CD4-positive, alpha-beta memory T cell (primary cell): ENCODE measurements around the gene TMEM126B. TPM values are rescaled to one million over a fixed set of nuclear protein-coding genes. Genes with fewer than 3 reads are reported as not detected.

Experiments used
- polyA plus RNA-seq, 2 donors: library from polyadenylated mRNA; unstranded; fragments of 300-500 nt; fragmentation: Illumina TruSeq; gene quantifications; one replicate each; pipeline ENCODE4 v1.2.3, GENCODE V29; 2021
- total RNA-seq, 2 experiments: library from RNA; stranded (reverse); gene quantifications; one replicate each; pipeline ENCODE4 v1.2.3, GENCODE V29; 2021

The TMEM126B gene
- total and polyA plus RNA-seq, 4 experiments from 2014 or later: 40.9 to 73.4 (median 56.7) TPM

Other genes with a start within 250 kb of the TMEM126B start
- 1 to 10 TPM; 2.7 TPM for gene DLG2, start 1.2 kb upstream of the TMEM126B start, total RNA-seq
- gene DLG2, start 1.2 kb upstream of the TMEM126B start, polyA plus RNA-seq: 1 to 10 TPM in 1 of 2 donors, under 1 TPM in 1; 0.78 to 1.1 TPM
- 10 to 100 TPM; 17.4 to 17.5 TPM for gene TMEM126A, start 19.4 kb downstream of the TMEM126B start, total RNA-seq
- 10 to 100 TPM; 67.2 to 70.0 TPM for gene TMEM126A, start 19.4 kb downstream of the TMEM126B start, polyA plus RNA-seq
- gene CREBZF, start 36.5 kb downstream of the TMEM126B start, total RNA-seq: 100 to 1,000 TPM; 103 to 105 TPM
- gene CREBZF, start 36.5 kb downstream of the TMEM126B start, polyA plus RNA-seq: 10 to 100 TPM in 1 of 2 donors, 1 to 10 TPM in 1; 7.6 to 13.7 TPM
- under 1 TPM; 0.22 to 0.70 TPM for gene CCDC89, start 57.6 kb downstream of the TMEM126B start, total RNA-seq
- not detected for gene CCDC89, start 57.6 kb downstream of the TMEM126B start, polyA plus RNA-seq
- gene SYTL2, start 182.5 kb downstream of the TMEM126B start, total RNA-seq: 10 to 100 TPM; 35.5 to 35.7 TPM
- 10 to 100 TPM in 1 of 2 donors, 1 to 10 TPM in 1; 3.9 to 21.0 TPM for gene SYTL2, start 182.5 kb downstream of the TMEM126B start, polyA plus RNA-seq
- gene CCDC83, start 226.8 kb downstream of the TMEM126B start, total RNA-seq: not detected
- gene CCDC83, start 226.8 kb downstream of the TMEM126B start, polyA plus RNA-seq: not detected